Fibroblast of mammary gland (primary cell): Measurements from ENCODE around the gene PHKA2.

Experiments used
- DNase-seq: peaks from one replicate; pipeline ENCODE4 v3.0.0-alpha.2; 2010; ENCODE audit warnings: low read depth
- H3K4me3 ChIP-seq: 2 replicates; pipeline ENCODE4 v1.5.1; 2011; ENCODE audit warnings: low read depth, mild to moderate bottlenecking, low read length, moderate library complexity; ENCODE audit not compliant: control insufficient read depth
- CTCF ChIP-seq: conservative IDR thresholded peaks from 2 replicates; pipeline ENCODE4 v1.5.1; 2011; ENCODE audit warnings: low read depth, low read length, inconsistent platforms; ENCODE audit not compliant: control insufficient read depth, insufficient read depth

PHKA2 gene

GRCh38 chrX:18962329-18962728 is 21.6 kb downstream of the PHKA2 start:
- no peak for TF ChIP-seq CTCF
- no peak for DNase-seq
- H3K4me3 ChIP-seq, result no peak overlapping the region

GRCh38 chrX:18961686-18962085 is 22.2 kb downstream of the PHKA2 start:
- H3K4me3 ChIP-seq, result no peak overlapping the region
- DNase-seq, result peak; percentile 58
- no peak for TF ChIP-seq CTCF

- no peak for TF ChIP-seq CTCF
- no peak for DNase-seq
- no peak overlapping the region for H3K4me3 ChIP-seq
Measured at GRCh38 chrX:18956303-18957032, 27.4 kb downstream of the PHKA2 start.

- no peak for TF ChIP-seq CTCF
- DNase-seq, result no peak
- no peak overlapping the region for H3K4me3 ChIP-seq
Measured at GRCh38 chrX:18955676-18956075, 28.2 kb downstream of the PHKA2 start.

- no peak for DNase-seq
- no peak overlapping the region for H3K4me3 ChIP-seq
- no peak for TF ChIP-seq CTCF
Measured at GRCh38 chrX:18951032-18951431, 32.9 kb downstream of the PHKA2 start.

- no peak overlapping the region for H3K4me3 ChIP-seq
- DNase-seq, result no peak
- TF ChIP-seq CTCF, result no peak
Measured at GRCh38 chrX:18949944-18950301, 34.0 kb downstream of the PHKA2 start.
